Astrocyte of the spinal cord (primary cell): ENCODE data around the gene CDK7.

Experiments used
- DNase-seq: peaks from one replicate; pipeline ENCODE4 v3.0.0; 2011; ENCODE audit warnings: low read depth, low spot score
- H3K4me3 ChIP-seq: 2 replicates; pipeline ENCODE4 v1.5.1; 2011; ENCODE audit warnings: low read depth, mild to moderate bottlenecking, low read length, moderate library complexity
- CTCF ChIP-seq: IDR thresholded peaks from 2 replicates; pipeline ENCODE4 v1.5.1; 2012; ENCODE audit warnings: low read depth, mild to moderate bottlenecking, low read length, inconsistent platforms
- in situ Hi-C: cut with HindIII; loops from 2 replicates; pipeline ENCODE4 v1.10.0; 2017; ENCODE audit warnings: low sequenced_read_pairs

CDK7 gene

GRCh38 chr5:69234457-69235268 lies at the start of gene CDK7:
TSS of gene CDK7 (plus strand) at chr5:69234886. CDS start at chr5:69234976, 90 bp downstream.
- peak within 1 kb of the TSS; percentile 98 for H3K4me3 ChIP-seq
- no peak for TF ChIP-seq CTCF
- DNase-seq: peak; percentile 94
- in situ Hi-C loops: no loop called here

GRCh38 chr5:69187342-69187741 lies 47.3 kb upstream of the CDK7 start:
- no peak overlapping the region for H3K4me3 ChIP-seq
- no peak for DNase-seq
- in situ Hi-C loops: no loop called here
- TF ChIP-seq CTCF: no peak

GRCh38 chr5:69188811-69189161 lies 45.9 kb upstream of the CDK7 start:
- peak; percentile 16 for DNase-seq
- in situ Hi-C loops: no loop called here

GRCh38 chr5:69189162-69190086 lies 45.3 kb upstream of the CDK7 start, which contains the start of gene CENPH:
TSS of gene CENPH (plus strand) at chr5:69189583. CDS start at chr5:69189635, 52 bp downstream.
- no peak for TF ChIP-seq CTCF
- in situ Hi-C loops: no loop called here
- peak within 1 kb of the TSS; percentile 74 for H3K4me3 ChIP-seq
- DNase-seq: peak; percentile 92

More at GRCh38 chr5:69188811-69189161, 45.9 kb upstream of the CDK7 start:
- peak overlapping the region; percentile 74 for H3K4me3 ChIP-seq
- TF ChIP-seq CTCF: no peak

GRCh38 chr5:69202497-69202896 lies 32.2 kb upstream of the CDK7 start:
- no peak for TF ChIP-seq CTCF
- in situ Hi-C loops: no loop called here
- no peak for DNase-seq
- H3K4me3 ChIP-seq: no peak overlapping the region

- in situ Hi-C loops: no loop called here
- no peak overlapping the region for H3K4me3 ChIP-seq
- DNase-seq: peak; percentile 7
- TF ChIP-seq CTCF: no peak
Measured at GRCh38 chr5:69206528-69207190, 28.0 kb upstream of the CDK7 start.
